HepG2 (cell line): ENCODE results near the gene RASA3.

Experiments
- ARNTL ChIP-seq: sonication (generic); formaldehyde crosslinking; IDR thresholded peaks from 2 replicates; pipeline ENCODE4 v1.4.0; 2020; ENCODE audit warnings: mild to moderate bottlenecking, missing genetic modification reagents
- BRF2 ChIP-seq: sonication (generic); formaldehyde crosslinking; IDR thresholded peaks from 2 replicates; pipeline ENCODE4 v1.8.1; 2022; ENCODE audit warnings: mild to moderate bottlenecking, missing genetic modification reagents
- CEBPG ChIP-seq: IDR thresholded peaks from 2 replicates; pipeline ENCODE4 v1.6.1; 2016
- CTCF ChIP-seq: sonication (generic); formaldehyde crosslinking; IDR thresholded peaks from 2 replicates; pipeline ENCODE4 v1.5.0; 2020; ENCODE audit warnings: mild to moderate bottlenecking, missing genetic modification reagents, moderate library complexity
- ELF4 ChIP-seq: sonication (generic); formaldehyde crosslinking; IDR thresholded peaks from 2 replicates; pipeline ENCODE4 v1.5.0; 2020; ENCODE audit warnings: missing genetic modification reagents, mild to moderate bottlenecking, moderate library complexity, borderline replicate concordance
- FOXK2 ChIP-seq: fragments of 450-650 bp; IDR thresholded peaks from 2 replicates; pipeline ENCODE4 v1.6.1; 2016
- RAD51 ChIP-seq: fragments of 450-650 bp; IDR thresholded peaks from 2 replicates; pipeline ENCODE4 v1.6.1; 2016; ENCODE audit warnings: borderline replicate concordance

GRCh38 chr13:114153485-114154080 lies 21.2 kb upstream of the RASA3 start:
- TF ChIP-seq ARNTL (CRISPR knock-in tag) (no peak), FOXK2 (no peak), RAD51 (no peak), ELF4 (CRISPR knock-in tag) (no peak), BRF2 (CRISPR knock-in tag) (no peak), CTCF (CRISPR knock-in tag) (no peak), CEBPG (CRISPR knock-in tag) (no peak)
